Measurements from ENCODE around the gene REM2. TPM values are rescaled to one million over a fixed set of nuclear protein-coding genes. Genes with fewer than 3 reads are reported as not detected.

The REM2 gene
- total RNA-seq, 2 experiments from 2014 or later: 0.20 to 0.27 TPM

- Mint-ChIP-seq H3K4me1 (ENCODE audit: low read depth) (peaks cover 25% of the 10 kb centered on the region), H3K9me3 (no peaks in the 10 kb centered on the region), H3K36me3 (ENCODE audit: low read depth) (peaks cover 11% of the 10 kb centered on the region), H3K27ac (no peak overlapping the region), H3K27me3 (no peaks in the 10 kb centered on the region), H3K4me3 (no peak overlapping the region)
- TF ChIP-seq, protein P1, sequence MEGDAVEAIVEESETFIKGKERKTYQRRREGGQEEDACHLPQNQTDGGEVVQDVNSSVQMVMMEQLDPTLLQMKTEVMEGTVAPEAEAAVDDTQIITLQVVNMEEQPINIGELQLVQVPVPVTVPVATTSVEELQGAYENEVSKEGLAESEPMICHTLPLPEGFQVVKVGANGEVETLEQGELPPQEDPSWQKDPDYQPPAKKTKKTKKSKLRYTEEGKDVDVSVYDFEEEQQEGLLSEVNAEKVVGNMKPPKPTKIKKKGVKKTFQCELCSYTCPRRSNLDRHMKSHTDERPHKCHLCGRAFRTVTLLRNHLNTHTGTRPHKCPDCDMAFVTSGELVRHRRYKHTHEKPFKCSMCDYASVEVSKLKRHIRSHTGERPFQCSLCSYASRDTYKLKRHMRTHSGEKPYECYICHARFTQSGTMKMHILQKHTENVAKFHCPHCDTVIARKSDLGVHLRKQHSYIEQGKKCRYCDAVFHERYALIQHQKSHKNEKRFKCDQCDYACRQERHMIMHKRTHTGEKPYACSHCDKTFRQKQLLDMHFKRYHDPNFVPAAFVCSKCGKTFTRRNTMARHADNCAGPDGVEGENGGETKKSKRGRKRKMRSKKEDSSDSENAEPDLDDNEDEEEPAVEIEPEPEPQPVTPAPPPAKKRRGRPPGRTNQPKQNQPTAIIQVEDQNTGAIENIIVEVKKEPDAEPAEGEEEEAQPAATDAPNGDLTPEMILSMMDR (IDR thresholded peaks at IDR 0.05): no peak
- ATAC-seq (no peak), DNase-seq (no peak)
- ChIA-PET POLR2A (interaction anchor here (0.6 kb wide), 1 partner anchor 53 kb away, joined by 3 read pairs; no protein-coding TSS in a partner anchor), CTCF (interaction anchor here (0.9 to 6.2 kb wide), 4 partner anchors 11 to 51 kb away, joined by 3 to 187 read pairs (median 24); partner anchors contain the start of gene REM2)
- intact Hi-C loops (cut with micrococcal nuclease): no loop called here
Measured at GRCh38 chr14:22875003-22875747, 7.8 kb upstream of the REM2 start.

DNA sequence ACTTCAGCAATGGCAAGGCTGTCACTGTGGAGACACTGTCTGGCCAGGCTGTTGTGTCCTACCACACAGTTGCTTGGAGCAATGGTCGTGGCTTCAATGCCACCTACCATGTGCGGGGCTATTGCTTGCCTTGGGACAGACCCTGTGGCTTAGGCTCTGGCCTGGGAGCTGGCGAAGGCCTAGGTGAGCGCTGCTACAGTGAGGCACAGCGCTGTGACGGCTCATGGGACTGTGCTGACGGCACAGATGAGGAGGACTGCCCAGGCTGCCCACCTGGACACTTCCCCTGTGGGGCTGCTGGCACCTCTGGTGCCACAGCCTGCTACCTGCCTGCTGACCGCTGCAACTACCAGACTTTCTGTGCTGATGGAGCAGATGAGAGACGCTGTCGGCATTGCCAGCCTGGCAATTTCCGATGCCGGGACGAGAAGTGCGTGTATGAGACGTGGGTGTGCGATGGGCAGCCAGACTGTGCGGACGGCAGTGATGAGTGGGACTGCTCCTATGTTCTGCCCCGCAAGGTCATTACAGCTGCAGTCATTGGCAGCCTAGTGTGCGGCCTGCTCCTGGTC is 7.2 kb upstream of the REM2 start:
- no peaks in the 10 kb centered on the region for H3K9me3 Mint-ChIP-seq
- ATAC-seq: no peak
- peaks cover 11% of the 10 kb centered on the region for H3K36me3 Mint-ChIP-seq (ENCODE audit: low read depth)
- CTCF ChIA-PET: interaction anchor here (1.4 kb wide), 1 partner anchor 11 kb away, joined by 4 read pairs; no protein-coding TSS in a partner anchor
- H3K27me3 Mint-ChIP-seq: no peaks in the 10 kb centered on the region
- no peak overlapping the region for H3K27ac Mint-ChIP-seq
- H3K4me1 Mint-ChIP-seq (ENCODE audit: low read depth): peaks cover 19% of the 10 kb centered on the region
- TF ChIP-seq, protein P1 (IDR thresholded peaks at IDR 0.05): no peak
- no peak overlapping the region for H3K4me3 Mint-ChIP-seq
- intact Hi-C loops (cut with micrococcal nuclease): no loop called here
- POLR2A ChIA-PET: interaction anchor here (0.6 to 0.9 kb wide), 2 partner anchors 10 to 54 kb away, joined by 3 read pairs; no protein-coding TSS in a partner anchor
- no peak for DNase-seq

GRCh38 chr14:22877000-22877501 is 6.0 kb upstream of the REM2 start:
- ChIA-PET POLR2A (interaction anchor here (1.1 kb wide), 1 partner anchor 13 kb away, joined by 3 read pairs; no protein-coding TSS in a partner anchor), CTCF (no interaction called here)
- peaks cover 11% of the 10 kb centered on the region for H3K36me3 Mint-ChIP-seq (ENCODE audit: low read depth)
- H3K4me3 Mint-ChIP-seq: no peak overlapping the region
- ATAC-seq (no peak), DNase-seq (no peak)
- TF ChIP-seq, protein P1 (IDR thresholded peaks at IDR 0.05): no peak
- no peaks in the 10 kb centered on the region for H3K9me3 Mint-ChIP-seq
- H3K27ac Mint-ChIP-seq: no peak overlapping the region
- no peaks in the 10 kb centered on the region for H3K27me3 Mint-ChIP-seq
- peaks cover 14% of the 10 kb centered on the region for H3K4me1 Mint-ChIP-seq (ENCODE audit: low read depth)
- intact Hi-C loops (cut with micrococcal nuclease): no loop called here

GRCh38 chr14:22878271-22879246 is 4.5 kb upstream of the REM2 start:
- ChIA-PET POLR2A (interaction anchor here (1.0 to 1.1 kb wide), 2 partner anchors 8 to 11 kb away, joined by 3 to 4 read pairs; no protein-coding TSS in a partner anchor), CTCF (interaction anchor here (0.9 to 14.8 kb wide), 5 partner anchors 8 to 94 kb away, joined by 3 to 119 read pairs (median 4); no protein-coding TSS in a partner anchor)
- H3K36me3 Mint-ChIP-seq (ENCODE audit: low read depth): peaks cover 10% of the 10 kb centered on the region
- TF ChIP-seq, protein P1 (IDR thresholded peaks at IDR 0.05): no peak
- no peaks in the 10 kb centered on the region for H3K9me3 Mint-ChIP-seq
- no peak overlapping the region for H3K4me3 Mint-ChIP-seq
- intact Hi-C loops (cut with micrococcal nuclease): no loop called here
- ATAC-seq (no peak), DNase-seq (no peak)
- peaks cover 1% of the 10 kb centered on the region for H3K27me3 Mint-ChIP-seq
- H3K4me1 Mint-ChIP-seq (ENCODE audit: low read depth): peaks cover 14% of the 10 kb centered on the region
- no peak overlapping the region for H3K27ac Mint-ChIP-seq

Measured in activated CD8-positive, alpha-beta T cell treated with anti-CD3 and anti-CD28 coated beads for 36 hours (primary cell).